22Rv1 (cell line): Measurements from ENCODE around the gene C4orf50.
A peak's percentile ranks its signal among the peaks of the same experiment; 100 is the strongest.

Source experiments
- CTCF ChIP-seq: fragments of 450-650 bp; IDR thresholded peaks from 2 replicates; pipeline ENCODE4 v1.5.1; 2017; ENCODE audit warnings: mild to moderate bottlenecking
- ZFX ChIP-seq: fragments of 450-650 bp; IDR thresholded peaks from 2 replicates; pipeline ENCODE4 v1.6.1; 2017; ENCODE audit warnings: antibody characterized with exemption, borderline replicate concordance

- peak; percentile 29 for TF ChIP-seq CTCF
- no peak for TF ChIP-seq ZFX
Measured at GRCh38 chr4:5979981-5980380, 38.2 kb downstream of the C4orf50 start.
